Epithelial cell of prostate (primary cell): ENCODE results near the gene NME1.
"Not testable (repeated sequence)": the region's sequence is repeated elsewhere in the genome, so short reads cannot be mapped to it uniquely, and the experiment has no call there.

Source experiments
- DNase-seq: peaks from one replicate; pipeline ENCODE4 v3.0.0-alpha.2; 2011; ENCODE audit warnings: low read depth, low spot score
- H3K27ac ChIP-seq: fragments of 450-650 bp; 2 replicates; pipeline ENCODE4 v1.5.1; 2017; ENCODE audit warnings: mild to moderate bottlenecking

Gene NME1

DNA sequence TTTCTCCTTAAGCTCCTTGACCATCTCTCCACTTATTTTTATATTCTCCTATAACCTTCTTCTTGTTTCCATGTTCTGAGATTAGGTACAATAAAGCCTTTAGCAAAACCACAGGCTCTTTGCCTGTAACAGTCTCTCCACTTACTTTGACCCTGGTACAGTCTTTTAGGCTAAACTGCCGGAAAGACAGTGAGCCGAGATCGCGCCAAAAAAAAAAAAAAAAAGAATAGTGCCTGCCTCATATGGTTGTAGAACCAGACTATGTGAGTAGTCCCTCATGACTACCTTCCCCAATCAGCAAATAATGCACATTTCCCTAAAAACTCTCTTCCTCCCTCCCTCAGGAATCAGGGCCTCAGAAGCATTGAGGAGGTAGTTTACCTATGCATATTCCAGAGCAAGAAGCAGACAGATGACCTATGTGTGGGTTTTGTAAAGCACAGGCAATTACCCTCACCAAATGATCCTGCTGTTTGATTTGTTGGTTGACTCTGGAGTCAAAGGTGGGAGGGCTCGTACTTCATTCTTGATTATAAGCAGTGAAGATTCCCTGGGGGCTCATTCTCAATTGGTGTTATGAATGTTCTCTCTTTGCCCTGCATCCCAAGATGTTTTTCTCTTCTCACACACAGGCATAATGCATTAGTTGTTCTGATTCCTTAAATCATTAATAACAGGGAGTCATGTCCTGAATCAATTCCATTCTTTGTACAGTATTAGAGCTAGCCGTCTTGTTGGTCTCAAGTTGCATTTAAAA is 8.9 kb upstream of the NME1 start:
- no peak overlapping the region for H3K27ac ChIP-seq
- no peak for DNase-seq

DNA sequence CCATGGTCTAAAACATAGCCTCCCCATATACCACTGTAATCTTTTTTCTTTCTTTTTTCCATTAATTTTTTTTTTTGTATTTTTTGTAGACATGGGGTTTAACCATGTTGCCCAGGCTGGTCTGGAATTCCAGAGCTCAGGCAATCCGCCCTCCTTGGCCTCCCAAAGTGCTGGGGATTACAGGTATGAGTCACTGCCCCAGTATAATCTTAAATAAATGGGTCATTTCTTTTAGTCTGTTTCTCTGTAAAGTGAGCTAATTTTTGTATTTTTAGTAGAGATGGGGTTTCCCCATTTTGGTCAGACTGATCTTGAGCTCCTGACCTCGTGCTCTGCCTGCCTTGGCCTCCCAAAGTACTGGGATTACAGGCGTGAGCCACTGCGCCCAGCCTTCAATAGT is 5.7 kb upstream of the NME1 start:
- no peak for DNase-seq
- H3K27ac ChIP-seq: no peak overlapping the region

DNA sequence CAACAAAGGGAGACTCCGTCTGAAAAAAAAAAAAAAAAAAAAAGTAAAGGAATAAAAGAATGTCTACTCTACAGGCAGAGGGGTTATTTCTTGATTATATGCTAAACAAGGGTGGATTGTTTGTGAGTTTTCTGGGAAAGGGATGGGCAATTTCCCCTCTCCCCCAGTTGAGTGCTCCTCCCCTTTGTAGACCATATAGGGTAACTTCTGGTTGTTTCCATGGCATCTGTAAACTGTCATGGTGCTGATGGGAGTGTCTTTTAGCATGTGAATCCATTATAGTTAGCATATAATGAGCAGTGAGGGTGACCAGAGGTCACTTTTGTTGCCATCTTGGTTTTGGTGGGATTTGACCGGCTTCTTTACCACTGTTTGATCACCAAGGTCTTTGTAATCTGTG is 4.2 kb upstream of the NME1 start:
- no peak overlapping the region for H3K27ac ChIP-seq
- DNase-seq: no peak

DNA sequence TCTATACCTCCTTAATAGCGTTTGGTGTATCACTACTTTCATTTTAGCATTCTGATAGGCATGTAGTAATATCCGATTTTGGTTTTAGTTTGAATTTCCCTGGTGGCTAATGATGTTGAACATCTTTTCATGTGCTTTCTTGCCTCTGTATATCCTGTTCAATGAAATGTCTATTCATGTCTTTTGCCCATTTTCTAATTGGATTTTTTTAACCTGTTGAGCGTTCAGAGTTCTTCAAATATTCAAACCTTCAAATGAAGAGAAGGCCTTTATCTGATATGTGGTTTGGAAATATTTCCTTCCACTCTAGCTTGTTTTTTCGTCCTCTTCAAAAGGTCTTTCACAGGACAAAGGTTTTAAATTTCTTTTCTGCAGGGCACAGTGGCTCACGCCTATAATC is 2.4 kb upstream of the NME1 start:
- H3K27ac ChIP-seq: no peak overlapping the region
- DNase-seq: no peak

DNA sequence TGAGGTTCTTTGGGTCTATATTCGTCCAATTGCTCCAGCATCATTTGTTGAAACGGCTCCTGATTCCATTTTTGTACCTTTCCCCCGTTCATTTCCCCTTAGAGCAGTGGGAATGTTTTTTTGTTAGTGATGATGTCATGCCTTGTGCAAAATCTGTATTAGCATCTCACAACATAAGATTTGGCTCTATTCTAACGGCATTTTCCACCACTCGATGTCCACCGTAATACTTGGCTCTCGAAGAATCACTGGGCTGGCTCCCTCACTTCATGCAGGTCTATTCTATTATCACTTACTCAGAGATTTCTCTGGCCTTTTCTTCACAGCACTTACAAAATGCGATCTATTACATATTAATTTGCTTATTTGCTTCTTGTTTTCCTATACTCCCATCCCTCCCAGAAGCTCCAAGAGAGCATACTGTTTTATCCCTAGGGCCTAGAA is 571 bp upstream of the NME1 start:
- peak overlapping the region; percentile 86 for H3K27ac ChIP-seq
- no peak for DNase-seq

DNA sequence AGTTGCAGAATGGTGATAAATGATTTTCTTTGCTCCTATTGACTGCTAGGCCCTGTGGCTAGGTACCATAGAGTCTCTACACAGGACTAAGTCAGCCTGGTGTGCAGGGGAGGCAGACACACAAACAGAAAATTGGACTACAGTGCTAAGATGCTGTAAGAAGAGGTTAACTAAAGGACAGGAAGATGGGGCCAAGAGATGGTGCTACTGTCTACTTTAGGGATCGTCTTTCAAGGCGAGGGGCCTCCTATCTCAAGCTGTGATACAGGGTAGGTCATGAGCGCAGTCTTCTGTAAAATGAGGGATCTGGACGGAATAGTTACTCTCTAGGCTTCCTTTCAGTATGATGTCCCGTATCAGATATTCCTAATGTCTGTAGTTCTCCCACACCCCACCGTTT is 817 bp downstream of the NME1 start:
- peak overlapping the region; percentile 86 for H3K27ac ChIP-seq
- DNase-seq: no peak

DNA sequence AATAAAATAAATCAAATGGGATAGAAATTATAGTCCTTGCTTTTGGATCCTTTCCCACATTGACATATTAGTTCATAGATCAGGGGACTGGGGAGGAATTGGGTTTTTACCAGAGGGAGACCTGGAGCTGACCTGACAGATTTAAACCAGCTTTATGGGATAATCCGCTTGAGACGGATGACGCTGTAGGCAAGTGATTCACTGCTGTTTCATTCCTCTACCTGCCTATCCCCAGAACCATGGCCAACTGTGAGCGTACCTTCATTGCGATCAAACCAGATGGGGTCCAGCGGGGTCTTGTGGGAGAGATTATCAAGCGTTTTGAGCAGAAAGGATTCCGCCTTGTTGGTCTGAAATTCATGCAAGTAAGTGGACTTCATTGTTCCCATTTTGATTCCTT is 2.1 kb downstream of the NME1 start:
- DNase-seq: no peak
- H3K27ac ChIP-seq: no peak overlapping the region

DNA sequence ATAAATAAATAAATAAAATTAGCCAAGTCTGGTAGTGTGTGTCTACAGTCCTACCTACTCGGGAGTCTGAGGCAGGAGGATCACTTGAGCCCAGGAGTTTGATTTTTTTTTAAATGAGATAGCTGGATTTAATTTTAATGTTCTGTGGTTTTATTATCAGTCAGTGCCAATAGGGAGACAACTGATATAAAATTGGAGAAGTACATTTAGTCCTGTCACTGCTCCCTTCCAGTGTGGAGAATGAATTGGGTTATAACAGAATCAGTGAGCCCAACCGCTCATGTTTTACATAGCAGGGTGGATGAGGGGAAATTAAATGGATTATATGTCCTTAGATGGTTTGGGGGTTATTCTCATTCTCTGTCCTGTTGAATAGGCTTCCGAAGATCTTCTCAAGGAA is 6.2 kb downstream of the NME1 start:
- DNase-seq: no peak
- H3K27ac ChIP-seq: no peak overlapping the region

DNA sequence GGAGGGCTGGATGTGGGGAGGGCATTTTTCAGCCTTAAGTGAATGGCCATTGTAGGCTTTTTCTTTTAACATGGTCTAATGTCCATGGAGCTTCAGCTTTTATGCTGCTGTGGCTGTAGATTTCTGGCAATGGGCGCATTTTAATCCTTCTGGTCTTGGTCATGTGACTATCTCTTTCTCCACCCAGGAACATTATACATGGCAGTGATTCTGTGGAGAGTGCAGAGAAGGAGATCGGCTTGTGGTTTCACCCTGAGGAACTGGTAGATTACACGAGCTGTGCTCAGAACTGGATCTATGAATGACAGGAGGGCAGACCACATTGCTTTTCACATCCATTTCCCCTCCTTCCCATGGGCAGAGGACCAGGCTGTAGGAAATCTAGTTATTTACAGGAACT is 8.2 kb downstream of the NME1 start:
- H3K27ac ChIP-seq: no peak overlapping the region
- DNase-seq: no peak

DNA sequence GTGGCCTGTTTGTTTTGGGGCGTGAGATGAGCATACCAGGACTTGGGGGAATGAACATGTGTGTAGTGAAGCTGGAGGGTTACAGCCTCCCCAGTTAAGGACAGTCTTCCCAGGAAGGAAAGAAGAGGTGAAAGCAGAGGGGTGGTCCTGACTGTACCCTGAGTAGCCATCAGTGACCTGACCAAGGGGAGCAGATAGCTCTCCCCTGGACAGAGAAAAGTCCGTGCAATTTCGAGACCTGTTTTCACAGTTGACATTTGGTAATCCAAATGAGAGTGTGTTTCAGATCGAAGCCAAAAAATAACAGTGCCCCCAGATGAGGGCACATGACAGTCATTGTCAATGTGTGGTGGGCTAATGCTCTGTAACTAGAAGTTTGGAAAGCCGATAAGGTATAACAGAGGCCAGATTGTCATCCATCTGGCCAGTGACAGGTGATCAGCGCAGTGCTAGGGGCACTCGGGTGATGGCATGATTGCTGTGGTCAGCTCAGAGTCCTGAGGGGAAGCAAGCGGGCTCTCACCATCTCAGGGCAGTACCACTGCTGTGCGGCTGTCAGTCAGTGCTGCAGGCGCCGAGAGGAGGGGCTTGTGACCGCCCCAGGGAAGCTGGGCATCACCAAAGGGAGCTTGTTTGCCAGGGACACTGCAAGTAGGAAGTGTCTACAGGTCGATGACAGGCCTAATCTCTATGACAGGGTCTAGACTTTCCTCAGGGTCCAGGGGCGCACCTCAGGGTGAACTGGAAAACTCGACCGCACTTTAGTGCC is 11.7 kb downstream of the NME1 start:
- H3K27ac ChIP-seq: peak overlapping the region; percentile 86
- no peak for DNase-seq

DNA sequence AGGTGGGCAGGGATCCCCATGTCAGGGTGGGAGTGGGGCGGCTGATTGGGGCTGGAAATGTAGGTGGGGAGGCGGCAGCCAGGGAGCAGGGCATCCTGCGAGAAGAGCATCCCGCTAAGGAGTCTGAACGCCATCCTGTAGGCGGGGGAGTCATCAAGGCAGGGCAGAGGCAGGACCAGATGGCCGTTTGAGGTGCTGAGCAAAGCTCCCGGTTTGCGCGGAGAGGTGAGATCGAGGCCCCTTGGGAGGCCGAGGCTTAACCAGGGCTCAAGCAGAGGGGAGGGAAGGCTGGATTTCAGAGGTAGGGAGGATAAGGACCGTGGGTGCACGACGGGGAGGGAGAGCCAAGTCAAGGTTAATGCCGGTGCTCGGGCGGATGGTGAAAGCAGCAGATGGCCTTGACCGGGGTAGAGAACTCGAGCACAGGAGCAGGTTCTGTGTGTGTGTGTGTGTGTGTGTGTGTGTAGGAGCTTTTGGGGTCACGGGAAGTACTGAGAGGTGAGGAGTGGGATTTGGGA is 12.4 kb downstream of the NME1 start:
- DNase-seq: no peak
- H3K27ac ChIP-seq: peak overlapping the region; percentile 86

DNA sequence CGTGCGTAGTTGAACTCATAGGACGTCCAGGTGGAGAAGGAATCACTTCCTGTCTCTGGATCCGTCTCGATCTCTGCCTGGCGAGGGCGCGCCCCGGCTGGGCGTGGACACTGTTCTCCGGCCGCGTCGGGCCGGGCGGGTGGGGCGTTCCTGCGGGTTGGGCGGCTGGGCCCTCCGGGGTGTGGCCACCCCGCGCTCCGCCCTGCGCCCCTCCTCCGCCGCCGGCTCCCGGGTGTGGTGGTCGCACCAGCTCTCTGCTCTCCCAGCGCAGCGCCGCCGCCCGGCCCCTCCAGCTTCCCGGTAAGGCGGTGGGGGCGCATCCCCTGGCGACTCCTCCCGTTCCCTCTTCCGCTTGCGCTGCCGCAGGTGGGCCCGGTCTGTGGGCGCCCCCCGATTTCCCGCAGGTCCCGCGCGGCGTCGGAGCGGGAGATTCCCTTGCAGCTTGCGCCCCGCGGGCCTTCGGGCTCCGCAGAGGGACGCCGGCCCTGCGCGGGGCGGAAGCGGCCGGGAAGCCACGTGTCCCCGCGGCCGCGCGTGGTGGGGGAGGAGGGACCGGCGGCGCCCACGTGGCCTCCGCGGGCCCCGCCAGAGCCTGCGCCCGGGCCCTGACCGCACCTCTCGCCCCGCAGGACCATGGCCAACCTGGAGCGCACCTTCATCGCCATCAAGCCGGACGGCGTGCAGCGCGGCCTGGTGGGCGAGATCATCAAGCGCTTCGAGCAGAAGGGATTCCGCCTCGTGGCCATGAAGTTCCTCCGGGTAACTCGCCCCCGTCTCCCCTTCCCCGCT is 13.0 kb downstream of the NME1 start, which contains the start of gene NME2:
Gene NME2 (plus strand): TSS at position 214 of the 789 bp plus-strand sequence. CDS start 420 bp downstream, at position 634.
- peak; percentile 26 for DNase-seq

DNA sequence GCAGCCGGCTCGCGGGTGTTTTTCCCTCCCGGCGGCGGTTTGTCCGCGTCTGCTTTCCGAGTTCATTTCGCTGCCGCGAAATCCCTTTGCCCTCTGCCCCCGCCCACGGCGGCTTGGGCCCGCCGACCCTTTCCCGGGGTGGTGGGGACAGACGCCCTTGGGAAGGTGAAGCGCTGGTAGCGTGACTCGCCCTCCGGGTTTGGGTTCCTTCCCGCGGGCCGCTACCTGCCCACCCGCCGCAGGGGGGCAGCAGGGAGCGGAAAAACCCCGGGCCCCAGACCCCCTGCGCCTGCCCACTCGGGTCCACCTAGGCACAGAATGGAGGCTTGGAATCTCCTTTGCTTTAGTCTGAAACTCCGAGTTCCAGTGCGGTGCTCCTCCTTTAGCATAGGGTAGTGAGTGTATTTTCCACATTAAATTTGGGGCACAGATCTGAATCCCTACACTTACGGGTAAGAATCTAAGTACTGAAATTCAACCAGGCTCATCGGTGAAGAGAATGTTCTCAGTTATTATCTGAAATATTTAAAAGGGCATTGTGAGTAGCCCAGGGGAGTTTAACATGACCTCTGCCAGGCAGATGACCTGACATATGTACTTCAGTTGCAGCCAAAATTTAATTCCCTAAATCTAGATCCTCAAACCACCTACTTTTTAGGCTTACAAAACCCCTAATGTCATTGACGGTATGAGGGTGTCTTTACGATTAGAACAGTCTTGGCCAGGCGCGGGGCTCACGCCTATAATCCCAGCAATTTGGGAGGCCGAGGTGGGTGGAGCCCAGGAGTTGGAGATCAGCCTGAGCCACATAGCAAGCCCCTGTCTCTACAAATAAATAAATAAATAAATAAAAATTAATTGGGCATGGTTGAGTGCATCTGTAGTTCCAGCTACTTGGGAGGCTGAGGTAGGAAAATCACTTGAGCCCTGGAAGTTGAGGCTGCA is 13.9 kb downstream of the NME1 start:
- DNase-seq: no peak
- peak overlapping the region; percentile 86 for H3K27ac ChIP-seq

More for the DNA sequence above, 13.0 kb downstream of the NME1 start, which contains the start of gene NME2:
- peak within 1 kb of the TSS; percentile 86 for H3K27ac ChIP-seq

DNA sequence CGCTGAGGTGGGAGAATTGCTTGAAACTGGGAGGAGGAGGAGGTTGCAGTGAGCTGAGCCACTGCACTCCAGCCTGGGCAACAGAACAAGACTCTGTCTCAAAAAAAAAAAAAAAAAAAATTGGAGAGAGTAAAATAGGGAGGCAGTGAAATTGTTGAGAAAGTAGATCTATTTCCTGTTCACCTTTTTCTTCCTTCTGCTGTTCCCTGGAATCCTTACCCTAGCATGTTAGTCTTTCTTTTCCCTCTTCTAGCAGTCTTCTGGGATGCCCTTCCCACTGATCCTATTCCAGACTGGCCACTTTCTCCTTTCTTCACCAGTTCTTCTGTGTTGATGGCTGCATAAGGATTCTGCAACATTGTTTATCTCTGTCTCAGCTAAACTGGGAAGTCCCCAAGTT is 16.0 kb downstream of the NME1 start:
- no peak overlapping the region for H3K27ac ChIP-seq
- no peak for DNase-seq

DNA sequence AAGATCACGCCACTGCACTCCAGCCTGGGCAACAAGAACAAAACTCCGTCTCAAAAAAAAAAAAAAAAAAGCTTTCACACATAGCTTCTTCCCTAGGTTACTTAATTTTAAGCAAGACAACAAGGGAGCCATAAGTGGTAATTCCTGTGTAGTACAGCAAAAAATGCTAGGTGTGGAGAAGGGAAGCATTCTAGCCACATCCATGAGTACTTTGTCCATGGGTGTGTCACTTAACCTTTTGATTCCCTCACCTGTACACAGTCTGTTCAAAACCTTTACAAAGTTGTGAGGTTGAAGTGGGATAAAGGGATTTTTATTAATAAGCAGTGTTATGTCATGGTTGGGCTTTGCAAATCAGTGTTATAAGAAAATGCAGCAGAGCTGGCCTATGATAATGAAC is 17.4 kb downstream of the NME1 start:
- H3K27ac ChIP-seq: no peak overlapping the region
- DNase-seq: no peak

DNA sequence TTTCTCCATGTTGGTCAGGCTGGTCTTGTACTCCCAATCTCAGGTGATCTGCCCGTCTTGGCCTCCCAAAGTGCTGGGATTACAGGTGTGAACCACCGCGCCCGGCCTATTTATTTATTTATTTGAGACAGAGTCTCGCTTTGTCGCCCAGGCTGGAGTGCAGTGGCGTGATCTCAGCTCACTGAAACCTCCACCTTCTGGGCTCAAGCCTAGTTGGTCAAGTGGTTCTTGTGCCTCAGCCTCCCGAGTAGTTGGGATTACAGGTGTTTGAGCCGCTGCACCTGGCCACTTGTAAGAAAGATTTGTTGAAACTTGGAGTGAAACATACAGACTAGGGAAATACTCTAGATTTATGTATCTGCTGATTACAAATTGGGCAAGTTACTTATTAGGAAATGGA is 18.7 kb downstream of the NME1 start:
- not testable (repeated sequence) for DNase-seq, H3K27ac ChIP-seq

DNA sequence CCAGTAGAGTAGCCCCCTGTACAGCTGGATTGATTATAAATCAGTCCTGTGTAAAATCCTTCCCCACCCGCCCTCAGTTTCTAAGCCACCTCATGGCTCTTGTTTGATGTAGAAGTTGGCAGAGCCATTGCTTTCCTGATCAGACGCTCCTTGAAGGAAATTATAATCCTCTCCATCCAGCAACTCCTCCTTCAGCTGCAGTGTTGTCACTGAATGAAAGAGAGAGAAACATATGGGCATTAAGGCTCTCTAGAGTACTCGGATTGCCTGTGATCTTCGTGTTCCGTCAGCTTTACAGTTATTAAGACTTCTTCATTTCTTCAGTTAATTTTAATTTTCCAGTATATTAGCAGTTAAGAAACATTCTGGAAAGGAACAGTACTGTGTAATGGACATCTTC is 27.1 kb downstream of the NME1 start:
- DNase-seq: no peak
- H3K27ac ChIP-seq: no peak overlapping the region

DNA sequence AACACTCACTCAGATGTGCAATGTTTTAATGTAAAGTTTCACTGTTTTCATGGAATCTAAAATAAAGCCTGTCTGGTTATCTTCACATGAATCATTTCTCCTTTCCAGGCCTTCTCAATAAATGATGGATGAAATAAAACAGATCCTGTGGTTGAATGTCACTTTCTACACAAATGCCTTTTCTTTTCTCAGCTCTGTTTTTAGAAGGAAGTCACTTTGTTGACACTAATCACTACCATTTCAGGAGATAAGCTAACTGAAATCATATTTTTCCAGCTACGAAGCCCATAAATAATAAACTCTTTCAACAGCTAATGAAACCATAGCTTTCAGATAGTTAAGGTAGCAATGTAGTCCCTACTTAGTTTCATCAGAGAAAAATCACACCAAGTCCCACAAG is 30.8 kb downstream of the NME1 start:
- DNase-seq: no peak
- H3K27ac ChIP-seq: no peak overlapping the region

DNA sequence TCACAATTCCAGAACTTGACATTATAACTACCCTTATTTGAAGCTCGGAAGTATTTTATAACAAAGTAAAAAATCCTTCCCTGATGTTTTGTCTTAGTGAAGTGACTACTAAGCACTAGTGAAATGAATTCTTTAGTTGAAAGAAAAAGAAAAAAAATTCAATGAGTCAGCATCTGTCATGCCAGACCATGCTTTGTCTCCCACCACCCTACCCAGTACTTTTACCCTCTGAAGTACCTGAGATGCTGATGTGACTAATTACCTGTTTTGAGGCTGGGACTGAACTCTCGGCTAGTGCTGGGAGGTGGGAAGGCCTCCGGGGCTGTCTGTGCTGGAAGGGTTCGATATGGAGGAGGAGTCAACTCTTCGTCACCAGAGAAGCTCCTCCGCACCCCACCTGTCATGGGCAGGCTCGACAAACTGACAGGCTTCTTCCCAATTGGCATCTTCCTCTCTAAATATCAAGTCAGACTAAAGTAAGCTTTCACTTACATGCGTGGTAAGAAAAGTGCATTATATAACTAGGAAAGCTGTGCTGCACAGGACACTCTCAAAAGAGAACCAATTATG is 32.5 kb downstream of the NME1 start:
- no peak for DNase-seq
- no peak overlapping the region for H3K27ac ChIP-seq
